SH-SY5Y (cell line): Measurements from ENCODE around the gene TTLL4.

Experiments
- GATA2 ChIP-seq: IDR thresholded peaks from 2 replicates; pipeline ENCODE4 v1.6.1; 2011; ENCODE audit warnings: mild to moderate bottlenecking, low read depth, low read length
- GATA3 ChIP-seq: IDR thresholded peaks from 2 replicates; pipeline ENCODE4 v1.6.1; 2011; ENCODE audit warnings: low read depth, mild to moderate bottlenecking, low read length, moderate library complexity

DNA sequence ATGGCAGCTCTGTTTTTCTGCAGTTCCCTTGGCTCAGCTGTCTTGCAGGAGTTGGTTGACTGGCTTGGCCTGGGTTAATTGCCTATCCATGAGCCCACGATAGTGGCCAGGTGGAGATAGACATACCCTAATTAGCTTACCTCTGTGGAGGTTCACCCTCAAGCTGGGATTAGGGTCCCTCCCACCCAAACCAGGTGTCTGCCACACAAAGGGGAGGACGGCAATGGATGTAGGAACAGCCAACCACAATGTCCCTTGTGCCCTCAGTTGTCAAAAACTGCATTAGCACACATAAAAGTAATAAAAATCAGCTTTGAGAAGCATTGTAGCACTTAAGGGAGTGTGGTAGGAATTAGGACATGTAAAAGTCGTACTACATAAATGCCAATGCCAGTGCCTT, 75.5 kb downstream of the TTLL4 start:
- TF ChIP-seq GATA2: no peak
- no peak for TF ChIP-seq GATA3
